Gastrocnemius medialis (tissue), 4 donors: ENCODE measurements around the gene ECHDC3.

Experiments
- CTCF ChIP-seq, 5 experiments: fragments of 450-650 bp in 3 of 5; fragments of 200-600 bp in 2 of 5; sonication (generic) in 2 of 5; IDR thresholded peaks in 4 of 5; conservative IDR thresholded peaks in 1 of 5; 1 replicate in 4 of 5; 2 replicates in 1 of 5; pipeline ENCODE4 v1.5.1; 2016 to 2019; ENCODE audit warnings: antibody characterized with exemption in 5 of 5, mild to moderate bottlenecking in 3 of 5, moderate library complexity in 3 of 5
- POLR2A ChIP-seq, 2 donors: fragments of 450-650 bp; IDR thresholded peaks; one replicate each; pipeline ENCODE4 v1.6.1; 2017; ENCODE audit warnings: antibody characterized with exemption in 2 of 2, mild to moderate bottlenecking in 2 of 2, moderate library complexity in 2 of 2

- TF ChIP-seq CTCF (IDR thresholded peaks at IDR 0.05 in 4 of 5, conservative IDR thresholded peaks at IDR 0.05 in 1 of 5), result no peak
- TF ChIP-seq POLR2A (IDR thresholded peaks at IDR 0.05), result no peak
These were observed 38.1 kb upstream of the ECHDC3 start for GRCh38 chr10:11704092-11704491.
